Keratinocyte (primary cell): ENCODE data around the gene KMT2B.

Experiments used
- EZH2 ChIP-seq: IDR thresholded peaks from one replicate; pipeline ENCODE4 v1.6.1; 2012; ENCODE audit warnings: inconsistent platforms, mild to moderate bottlenecking, low read length, moderate library complexity
- TF ChIP-seq, protein P1 (sequence below), 3 experiments: IDR thresholded peaks in 1 of 3; conservative IDR thresholded peaks in 1 of 3; optimal IDR thresholded peaks in 1 of 3; 2 replicates in 2 of 3; 3 replicates in 1 of 3; pipeline versions ENCODE3 to v1.5.1; 2011; ENCODE audit warnings: low read length in 3 of 3, mild to moderate bottlenecking in 3 of 3, moderate library complexity in 2 of 3, control low read depth in 1 of 3, inconsistent platforms in 1 of 3; ENCODE audit not compliant: insufficient read depth in 2 of 3; ENCODE audit errors: extremely low read depth in 1 of 3

- TF ChIP-seq, protein P1, sequence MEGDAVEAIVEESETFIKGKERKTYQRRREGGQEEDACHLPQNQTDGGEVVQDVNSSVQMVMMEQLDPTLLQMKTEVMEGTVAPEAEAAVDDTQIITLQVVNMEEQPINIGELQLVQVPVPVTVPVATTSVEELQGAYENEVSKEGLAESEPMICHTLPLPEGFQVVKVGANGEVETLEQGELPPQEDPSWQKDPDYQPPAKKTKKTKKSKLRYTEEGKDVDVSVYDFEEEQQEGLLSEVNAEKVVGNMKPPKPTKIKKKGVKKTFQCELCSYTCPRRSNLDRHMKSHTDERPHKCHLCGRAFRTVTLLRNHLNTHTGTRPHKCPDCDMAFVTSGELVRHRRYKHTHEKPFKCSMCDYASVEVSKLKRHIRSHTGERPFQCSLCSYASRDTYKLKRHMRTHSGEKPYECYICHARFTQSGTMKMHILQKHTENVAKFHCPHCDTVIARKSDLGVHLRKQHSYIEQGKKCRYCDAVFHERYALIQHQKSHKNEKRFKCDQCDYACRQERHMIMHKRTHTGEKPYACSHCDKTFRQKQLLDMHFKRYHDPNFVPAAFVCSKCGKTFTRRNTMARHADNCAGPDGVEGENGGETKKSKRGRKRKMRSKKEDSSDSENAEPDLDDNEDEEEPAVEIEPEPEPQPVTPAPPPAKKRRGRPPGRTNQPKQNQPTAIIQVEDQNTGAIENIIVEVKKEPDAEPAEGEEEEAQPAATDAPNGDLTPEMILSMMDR (optimal IDR thresholded peaks at IDR 0.05 in 1 of 3, IDR thresholded peaks at IDR 0.05 in 1 of 3, conservative IDR thresholded peaks at IDR 0.05 in 1 of 3; ENCODE audit: extremely low read depth in 1 of 3, insufficient read depth in 2 of 3, low read length in 3 of 3), result no peak
- no peak for TF ChIP-seq EZH2
Measured at GRCh38 chr19:35767288-35768081, 49.7 kb downstream of the KMT2B start.
